Lower lobe of right lung (tissue), 2 donors: ENCODE measurements around the gene ILDR1. TPM values are rescaled to one million over a fixed set of nuclear protein-coding genes. Genes with fewer than 3 reads are reported as not detected.

Experiments
- ATAC-seq, 2 donors: fragments of 200-7000 bp; cut with Tn5 transposase; one replicate each; pipeline ENCODE4 v1.9.1; 2020 to 2022; ENCODE audit warnings: mild to moderate bottlenecking in 2 of 2, moderate library complexity in 2 of 2
- DNase-seq: peaks from one replicate; pipeline ENCODE4 v3.0.0-alpha.2; 2020
- H3K27ac ChIP-seq: fragments of 200-600 bp; one replicate; pipeline ENCODE4 v1.8.0; 2022
- H3K27me3 ChIP-seq: fragments of 200-600 bp; one replicate; pipeline ENCODE4 v1.8.0; 2022; ENCODE audit warnings: low read depth
- H3K36me3 ChIP-seq: fragments of 200-600 bp; one replicate; pipeline ENCODE4 v1.8.0; 2022; ENCODE audit warnings: mild to moderate bottlenecking
- H3K4me1 ChIP-seq: fragments of 200-600 bp; one replicate; pipeline ENCODE4 v1.8.0; 2022
- H3K4me3 ChIP-seq: fragments of 200-600 bp; one replicate; pipeline ENCODE4 v1.8.0; 2022; ENCODE audit warnings: mild to moderate bottlenecking
- H3K9me3 ChIP-seq: fragments of 200-600 bp; one replicate; pipeline ENCODE4 v1.8.0; 2022
- CTCF ChIP-seq: fragments of 200-600 bp; IDR thresholded peaks from one replicate; pipeline ENCODE4 v1.8.0; 2022; ENCODE audit warnings: antibody characterized with exemption, mild to moderate bottlenecking
- intact Hi-C: fragments of 100-400 bp; cut with DNase I; formaldehyde crosslinking; loops from one replicate; pipeline ENCODE4 v1.11.0; 2022
- total RNA-seq: library from RNA; stranded (reverse); fragmentation: NEBNext Ultra II Directional; extraction: Animal tissue kit (Norgen Biotek cat#: 25700); gene quantifications from one replicate; pipeline ENCODE4 v1.2.1, GENCODE V29; 2021
- donor health status: DM: no; HTN: yes; CAD: no; lungs with severe emphysema.

ILDR1 gene
- total RNA-seq, 1 donor from 2014 or later: 8.3 TPM

- intact Hi-C loops: no loop called here
- H3K9me3 ChIP-seq: peaks cover 9% of the 10 kb centered on the region
- no peak for ATAC-seq
Observed at GRCh38 chr3:121981473-121981872, 40.6 kb downstream of the ILDR1 start.

GRCh38 chr3:121980450-121980796 lies 41.6 kb downstream of the ILDR1 start:
- ATAC-seq (no peak), DNase-seq (no peak)
- Histone ChIP-seq H3K9me3 (peaks cover 9% of the 10 kb centered on the region), H3K4me3 (no peak overlapping the region), H3K27me3 (no peaks in the 10 kb centered on the region), H3K4me1 (no peaks in the 10 kb centered on the region), H3K27ac (no peak overlapping the region), H3K36me3 (no peaks in the 10 kb centered on the region)
- no peak for TF ChIP-seq CTCF
- intact Hi-C loops: no loop called here

More at GRCh38 chr3:121981473-121981872, 40.6 kb downstream of the ILDR1 start:
- Histone ChIP-seq H3K4me1 (no peaks in the 10 kb centered on the region), H3K27ac (no peak overlapping the region), H3K36me3 (no peaks in the 10 kb centered on the region), H3K4me3 (no peak overlapping the region), H3K27me3 (no peaks in the 10 kb centered on the region)
- TF ChIP-seq CTCF: no peak
- DNase-seq: no peak

GRCh38 chr3:121979734-121980449 lies 42.2 kb downstream of the ILDR1 start:
- Histone ChIP-seq H3K36me3 (no peaks in the 10 kb centered on the region), H3K27me3 (no peaks in the 10 kb centered on the region), H3K9me3 (peaks cover 9% of the 10 kb centered on the region), H3K4me1 (no peaks in the 10 kb centered on the region), H3K4me3 (no peak overlapping the region), H3K27ac (no peak overlapping the region)
- intact Hi-C loops: no loop called here
- ATAC-seq (no peak), DNase-seq (no peak)
- no peak for TF ChIP-seq CTCF

GRCh38 chr3:121979246-121979645 lies 42.8 kb downstream of the ILDR1 start:
- H3K36me3 ChIP-seq: no peaks in the 10 kb centered on the region
- intact Hi-C loops: no loop called here
- no peaks in the 10 kb centered on the region for H3K4me1 ChIP-seq
- H3K4me3 ChIP-seq: no peak overlapping the region
- no peak for DNase-seq
- no peak for ATAC-seq
- H3K27ac ChIP-seq: no peak overlapping the region
- H3K9me3 ChIP-seq: peaks cover 9% of the 10 kb centered on the region
- no peak for TF ChIP-seq CTCF
- no peaks in the 10 kb centered on the region for H3K27me3 ChIP-seq

GRCh38 chr3:121976727-121977126 lies 45.3 kb downstream of the ILDR1 start:
- no peaks in the 10 kb centered on the region for H3K4me1 ChIP-seq
- intact Hi-C loops: no loop called here
- no peaks in the 10 kb centered on the region for H3K27me3 ChIP-seq
- DNase-seq: no peak
- TF ChIP-seq CTCF: no peak
- H3K27ac ChIP-seq: no peak overlapping the region
- no peaks in the 10 kb centered on the region for H3K9me3 ChIP-seq
- no peak for ATAC-seq
- no peaks in the 10 kb centered on the region for H3K36me3 ChIP-seq
- no peak overlapping the region for H3K4me3 ChIP-seq
